Endodermal cell (in vitro differentiated cells): Measurements from ENCODE around the gene GRIN2A. TPM values are rescaled to one million over a fixed set of nuclear protein-coding genes. Genes with fewer than 3 reads are reported as not detected.

Source experiments
- DNase-seq: peaks from one replicate; pipeline ENCODE4 v3.0.0-alpha.2; 2017
- H3K27ac ChIP-seq: 2 replicates; pipeline ENCODE4 v1.5.1; 2013; ENCODE audit warnings: mild to moderate bottlenecking, low read depth, low read length, moderate library complexity
- H3K27me3 ChIP-seq: 2 replicates; pipeline ENCODE4 v1.6.1; 2013; ENCODE audit warnings: mild to moderate bottlenecking, low read length, moderate library complexity; ENCODE audit not compliant: insufficient read depth, control insufficient read depth, poor library complexity, severe bottlenecking
- H3K36me3 ChIP-seq: 2 replicates; pipeline ENCODE4 v1.7.0; 2013; ENCODE audit warnings: mild to moderate bottlenecking, low read length, moderate library complexity; ENCODE audit not compliant: control insufficient read depth, insufficient read depth
- H3K4me1 ChIP-seq: one replicate; pipeline ENCODE4 v1.7.0; 2013; ENCODE audit warnings: low read length; ENCODE audit not compliant: control insufficient read depth, insufficient read depth
- H3K4me3 ChIP-seq: 2 replicates; pipeline ENCODE4 v1.5.1; 2013; ENCODE audit warnings: mild to moderate bottlenecking, low read length, moderate library complexity
- H3K9ac ChIP-seq: 2 replicates; pipeline ENCODE4 v1.6.1; 2013; ENCODE audit warnings: mild to moderate bottlenecking, low read length, moderate library complexity; ENCODE audit not compliant: poor library complexity, severe bottlenecking; ENCODE audit errors: extremely low read depth
- H3K9me3 ChIP-seq: 2 replicates; pipeline ENCODE4 v1.6.1; 2013; ENCODE audit warnings: mild to moderate bottlenecking, low read length, moderate library complexity; ENCODE audit not compliant: control insufficient read depth
- H3K27ac Mint-ChIP-seq: 2 replicates; pipeline ENCODE4 v1.8.0; 2020; ENCODE audit warnings: mixed read lengths
- H3K27me3 Mint-ChIP-seq: 2 replicates; pipeline ENCODE4 v1.8.0; 2021; ENCODE audit warnings: mild to moderate bottlenecking, mixed read lengths; ENCODE audit not compliant: insufficient read depth
- H3K36me3 Mint-ChIP-seq: 2 replicates; pipeline ENCODE4 v1.8.0; 2020; ENCODE audit warnings: low read depth, mixed read lengths
- H3K4me1 Mint-ChIP-seq: 2 replicates; pipeline ENCODE4 v1.8.0; 2020; ENCODE audit warnings: mixed read lengths
- H3K4me3 Mint-ChIP-seq: 2 replicates; pipeline ENCODE4 v1.8.0; 2020; ENCODE audit warnings: mild to moderate bottlenecking, moderate library complexity, mixed read lengths
- H3K9me3 Mint-ChIP-seq: 2 replicates; pipeline ENCODE4 v1.8.0; 2020; ENCODE audit warnings: mild to moderate bottlenecking, mixed read lengths
- CTCF ChIP-seq: fragments of 200-600 bp; sonication (generic); conservative IDR thresholded peaks from 2 replicates; pipeline ENCODE4 v1.5.0; 2021; ENCODE audit warnings: antibody characterized with exemption, mild to moderate bottlenecking
- WGBS, 2 experiments: methylation state at CpG; one replicate each; pipeline versions ENCODE4 v1.1.5 to v1.1.7; 2013; ENCODE audit warnings: missing lambda C conversion rate in 2 of 2, mixed read lengths in 1 of 2; ENCODE audit not compliant: insufficient coverage in 1 of 2, insufficient read length in 1 of 2; 5-methylcytosine and 5-hydroxymethylcytosine counted together
- total RNA-seq, 2 donors: library from RNA; stranded (reverse); fragmentation: NEBNext Ultra II Directional in 1 of 2; extraction: Animal tissue kit (Norgen Biotek cat#: 25700) in 1 of 2; gene quantifications; 2 replicates in 1 of 2; 3 replicates in 1 of 2; pipeline ENCODE4 v1.2.1, GENCODE V29; 2021

The GRIN2A gene
- total RNA-seq, 2 donors from 2014 or later = 1.2 TPM

- H3K27ac Mint-ChIP-seq = no peak overlapping the region
- no peak for TF ChIP-seq CTCF
- H3K4me3 Mint-ChIP-seq = no peak overlapping the region
- H3K36me3 Mint-ChIP-seq = no peaks in the 10 kb centered on the region
- no peaks in the 10 kb centered on the region for H3K9me3 ChIP-seq
- DNase-seq = no peak
- peaks cover 15% of the 10 kb centered on the region for H3K4me1 Mint-ChIP-seq
- H3K4me1 ChIP-seq = peaks cover 2% of the 10 kb centered on the region
- peaks cover 81% of the 10 kb centered on the region for H3K27me3 ChIP-seq
- no peaks in the 10 kb centered on the region for H3K36me3 ChIP-seq
- peaks cover 90% of the 10 kb centered on the region for H3K27me3 Mint-ChIP-seq
- H3K9me3 Mint-ChIP-seq = no peaks in the 10 kb centered on the region
- no peak overlapping the region for H3K9ac ChIP-seq
- H3K4me3 ChIP-seq = no peak overlapping the region
- H3K27ac ChIP-seq = no peak overlapping the region
- 86 to 92% methylated on average over 1 to 4 of the region's 4 CpGs for WGBS, 2 experiments
Measured at GRCh38 chr16:9948933-9949332, 233.3 kb downstream of the GRIN2A start.

DNA sequence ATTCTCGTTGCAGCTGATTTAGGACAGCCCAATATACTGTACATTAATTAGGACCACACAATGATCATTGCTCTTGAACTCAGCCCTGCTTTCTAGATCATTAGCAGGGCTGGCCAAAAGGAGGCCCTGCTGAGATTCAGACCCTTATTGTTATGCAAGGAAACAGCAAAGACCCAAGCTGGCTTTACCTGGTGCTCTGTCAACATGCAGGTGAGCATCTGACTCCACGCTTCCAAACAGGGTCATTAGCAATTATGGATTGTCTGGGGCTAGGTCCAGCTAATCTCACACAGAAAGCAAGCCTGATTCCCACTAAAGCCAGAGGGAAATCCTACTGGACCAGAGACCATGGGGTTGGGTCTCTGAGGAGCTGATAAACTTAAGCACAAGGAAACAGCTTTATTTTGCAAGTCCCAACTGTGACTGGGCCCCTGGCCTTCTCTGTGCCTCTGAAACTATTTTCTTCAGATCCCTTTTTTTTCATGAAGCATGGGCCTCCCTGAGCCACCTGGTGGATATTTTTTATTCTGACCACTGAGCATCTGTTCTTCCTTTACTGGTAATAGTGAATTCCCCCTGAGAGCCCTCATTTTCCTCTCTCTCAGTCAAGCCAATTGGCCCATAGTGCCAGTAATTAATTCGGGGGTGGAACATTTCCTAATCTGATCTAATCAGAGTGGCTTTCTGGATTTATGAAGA lies 236.1 kb downstream of the GRIN2A start:
- peaks cover 20% of the 10 kb centered on the region for H3K4me1 Mint-ChIP-seq
- peak; percentile 62 for DNase-seq
- H3K27ac ChIP-seq = no peak overlapping the region

GRCh38 chr16:9943121-9943520 lies 239.1 kb downstream of the GRIN2A start:
- peaks cover 65% of the 10 kb centered on the region for H3K27me3 ChIP-seq
- H3K27ac Mint-ChIP-seq = no peak overlapping the region
- no peak overlapping the region for H3K9ac ChIP-seq
- WGBS, 2 experiments = 92 to 96% methylated on average over 2 to 5 of the region's 5 CpGs
- no peak for TF ChIP-seq CTCF
- peaks cover 81% of the 10 kb centered on the region for H3K27me3 Mint-ChIP-seq
- H3K4me3 ChIP-seq = no peak overlapping the region
- H3K9me3 Mint-ChIP-seq = no peaks in the 10 kb centered on the region
- no peaks in the 10 kb centered on the region for H3K36me3 ChIP-seq
- peaks cover 20% of the 10 kb centered on the region for H3K4me1 Mint-ChIP-seq
- no peak for DNase-seq
- H3K4me1 ChIP-seq = peaks cover 7% of the 10 kb centered on the region
- H3K27ac ChIP-seq = no peak overlapping the region
- no peak overlapping the region for H3K4me3 Mint-ChIP-seq
- H3K36me3 Mint-ChIP-seq = no peaks in the 10 kb centered on the region
- no peaks in the 10 kb centered on the region for H3K9me3 ChIP-seq

More for the DNA sequence above, 236.1 kb downstream of the GRIN2A start:
- H3K4me1 ChIP-seq = peaks cover 7% of the 10 kb centered on the region
- no peak overlapping the region for H3K9ac ChIP-seq
- H3K4me3 ChIP-seq = no peak overlapping the region
- TF ChIP-seq CTCF = peak; percentile 72
- peaks cover 71% of the 10 kb centered on the region for H3K27me3 ChIP-seq
- H3K9me3 ChIP-seq = no peaks in the 10 kb centered on the region
- H3K4me3 Mint-ChIP-seq = no peak overlapping the region
- no peaks in the 10 kb centered on the region for H3K9me3 Mint-ChIP-seq
- H3K27ac Mint-ChIP-seq = no peak overlapping the region
- no peaks in the 10 kb centered on the region for H3K36me3 Mint-ChIP-seq
- peaks cover 89% of the 10 kb centered on the region for H3K27me3 Mint-ChIP-seq
- WGBS, 2 experiments = 83% methylated on average over 1 to 3 of the region's 3 CpGs
- no peaks in the 10 kb centered on the region for H3K36me3 ChIP-seq
